NCI-H146 (cell line): ENCODE data around the gene RPS10.

Experiments
- DNase-seq: peaks from one replicate; lab custom pipeline; 2025; lab: John Stamatoyannopoulos, UW

RPS10 gene

DNA sequence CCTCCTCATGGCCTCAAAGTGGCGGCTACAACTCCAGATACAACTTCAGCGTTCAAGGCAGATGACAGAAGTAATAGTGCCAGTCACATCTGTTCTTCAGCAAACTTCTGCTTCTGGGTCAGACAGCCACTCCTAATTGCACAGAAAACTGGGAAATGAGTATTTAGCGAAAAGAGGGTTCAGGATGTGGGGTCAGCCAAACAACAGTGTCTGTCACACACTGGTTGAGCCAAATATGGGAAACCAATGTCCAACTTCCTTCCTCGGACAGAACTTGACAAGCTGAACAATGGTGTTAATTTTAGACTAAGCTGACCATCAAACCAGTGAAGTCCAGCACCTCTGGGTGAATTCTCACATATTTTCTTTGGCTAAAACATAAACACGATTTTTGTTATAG lies 55.5 kb downstream of the RPS10 start:
- DNase-seq, result no peak

DNA sequence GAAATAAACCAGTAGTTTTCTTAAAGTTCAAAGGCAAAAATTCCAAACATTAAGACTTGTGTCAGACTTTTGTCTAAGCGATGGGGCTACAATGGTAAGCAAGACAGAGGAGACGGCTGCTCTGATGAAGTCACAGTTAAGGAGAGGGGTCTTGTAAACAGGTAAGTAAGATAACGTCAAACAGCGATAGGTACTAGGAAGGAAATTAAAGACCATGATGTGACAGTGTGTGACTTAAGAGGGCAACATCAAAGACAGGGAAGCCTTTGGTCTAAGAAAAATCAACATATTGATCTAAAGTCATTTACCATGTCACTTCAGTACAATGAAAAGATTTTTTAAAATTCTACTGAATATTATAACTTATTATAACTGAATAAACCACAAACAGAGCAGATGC lies 56.5 kb downstream of the RPS10 start:
- DNase-seq, result no peak
